Astrocyte (in vitro differentiated cells and primary cell): ENCODE measurements around the gene COMMD8.

Source experiments
- EZH2 ChIP-seq: IDR thresholded peaks from 2 replicates; pipeline ENCODE4 v1.6.1; 2012; ENCODE audit warnings: mild to moderate bottlenecking, low read length, inconsistent platforms; ENCODE audit not compliant: insufficient read depth
- TF ChIP-seq, protein P1 (sequence below): IDR thresholded peaks from 2 replicates; pipeline ENCODE4 v1.5.1; 2011; ENCODE audit warnings: low read depth, mild to moderate bottlenecking, inconsistent platforms, low read length, moderate library complexity; ENCODE audit not compliant: insufficient read depth

- TF ChIP-seq, protein P1, sequence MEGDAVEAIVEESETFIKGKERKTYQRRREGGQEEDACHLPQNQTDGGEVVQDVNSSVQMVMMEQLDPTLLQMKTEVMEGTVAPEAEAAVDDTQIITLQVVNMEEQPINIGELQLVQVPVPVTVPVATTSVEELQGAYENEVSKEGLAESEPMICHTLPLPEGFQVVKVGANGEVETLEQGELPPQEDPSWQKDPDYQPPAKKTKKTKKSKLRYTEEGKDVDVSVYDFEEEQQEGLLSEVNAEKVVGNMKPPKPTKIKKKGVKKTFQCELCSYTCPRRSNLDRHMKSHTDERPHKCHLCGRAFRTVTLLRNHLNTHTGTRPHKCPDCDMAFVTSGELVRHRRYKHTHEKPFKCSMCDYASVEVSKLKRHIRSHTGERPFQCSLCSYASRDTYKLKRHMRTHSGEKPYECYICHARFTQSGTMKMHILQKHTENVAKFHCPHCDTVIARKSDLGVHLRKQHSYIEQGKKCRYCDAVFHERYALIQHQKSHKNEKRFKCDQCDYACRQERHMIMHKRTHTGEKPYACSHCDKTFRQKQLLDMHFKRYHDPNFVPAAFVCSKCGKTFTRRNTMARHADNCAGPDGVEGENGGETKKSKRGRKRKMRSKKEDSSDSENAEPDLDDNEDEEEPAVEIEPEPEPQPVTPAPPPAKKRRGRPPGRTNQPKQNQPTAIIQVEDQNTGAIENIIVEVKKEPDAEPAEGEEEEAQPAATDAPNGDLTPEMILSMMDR: no peak
- no peak for TF ChIP-seq EZH2
Measured at GRCh38 chr4:47471591-47471990, 8.1 kb upstream of the COMMD8 start.
